ENCODE measurements around the gene PSENEN. TPM values are rescaled to one million over a fixed set of nuclear protein-coding genes. Genes with fewer than 3 reads are reported as not detected.

The PSENEN gene
- polyA plus RNA-seq, 1 donor (not counting 4 experiments of a cell fraction or from before 2014, with no cell fraction given) = 36.2 TPM

DNA sequence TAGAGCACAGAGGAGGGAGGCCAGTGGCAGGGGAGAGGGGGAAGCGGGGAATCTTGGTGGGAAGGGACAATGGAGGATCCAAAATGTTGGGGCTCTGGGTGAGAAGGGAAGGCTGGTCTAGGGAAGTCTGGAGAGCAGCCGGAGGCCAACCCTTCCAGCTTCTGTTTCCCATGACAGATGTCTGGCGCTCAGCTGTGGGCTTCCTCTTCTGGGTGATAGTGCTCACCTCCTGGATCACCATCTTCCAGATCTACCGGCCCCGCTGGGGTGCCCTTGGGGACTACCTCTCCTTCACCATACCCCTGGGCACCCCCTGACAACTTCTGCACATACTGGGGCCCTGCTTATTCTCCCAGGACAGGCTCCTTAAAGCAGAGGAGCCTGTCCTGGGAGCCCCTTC is 1.1 kb downstream of the PSENEN start:
- Histone ChIP-seq H3K9me3 (ENCODE audit: control insufficient read depth, low read depth, low read length) (no peaks in the 10 kb centered on the region), H3K79me2 (ENCODE audit: control insufficient read depth, insufficient read depth, low read length) (peaks cover 30% of the 10 kb centered on the region), H2AFZ (ENCODE audit: control insufficient read depth, low read length) (no peak overlapping the region), H3K4me1 (ENCODE audit: control insufficient read depth, extremely low read depth, insufficient read depth, low read length) (peaks cover 25% of the 10 kb centered on the region), H3K9ac (ENCODE audit: control insufficient read depth, extremely low read depth, insufficient read depth, low read length) (peak overlapping the region; percentile 93), H3K4me3 (ENCODE audit: control insufficient read depth in 2 of 3, extremely low read depth in 1 of 3, insufficient read depth in 2 of 3, low read depth in 1 of 3, low read length in 3 of 3) (peak overlapping the region; percentile 65 to 100 (median 98)), H3K27me3 (ENCODE audit: control insufficient read depth, extremely low read depth, insufficient read depth, low read length) (no peaks in the 10 kb centered on the region), H3K27ac (ENCODE audit: control insufficient read depth, insufficient read depth, low read length) (peak overlapping the region; percentile 94), H3K9me1 (ENCODE audit: control insufficient read depth, extremely low read depth, insufficient read depth, low read length) (no peaks in the 10 kb centered on the region), H3K4me2 (ENCODE audit: control insufficient read depth, extremely low read depth, insufficient read depth, low read depth, low read length) (peak overlapping the region; percentile 92), H3K36me3 (ENCODE audit: control insufficient read depth in 2 of 2, extremely low read depth in 1 of 2, insufficient read depth in 2 of 2, low read length in 2 of 2) (peaks cover 6 to 11% of the 10 kb centered on the region in 2 experiments), H4K20me1 (ENCODE audit: control insufficient read depth, extremely low read depth, insufficient read depth, low read length) (no peaks in the 10 kb centered on the region)
- dilution Hi-C loops (cut with MboI; ENCODE audit: extremely low pct_ligation_motif_present, low sequenced_read_pairs) = no loop called here
- no peak for TF ChIP-seq EZH2 (IDR thresholded peaks at IDR 0.05; ENCODE audit: low read length)
- TF ChIP-seq, protein P1, sequence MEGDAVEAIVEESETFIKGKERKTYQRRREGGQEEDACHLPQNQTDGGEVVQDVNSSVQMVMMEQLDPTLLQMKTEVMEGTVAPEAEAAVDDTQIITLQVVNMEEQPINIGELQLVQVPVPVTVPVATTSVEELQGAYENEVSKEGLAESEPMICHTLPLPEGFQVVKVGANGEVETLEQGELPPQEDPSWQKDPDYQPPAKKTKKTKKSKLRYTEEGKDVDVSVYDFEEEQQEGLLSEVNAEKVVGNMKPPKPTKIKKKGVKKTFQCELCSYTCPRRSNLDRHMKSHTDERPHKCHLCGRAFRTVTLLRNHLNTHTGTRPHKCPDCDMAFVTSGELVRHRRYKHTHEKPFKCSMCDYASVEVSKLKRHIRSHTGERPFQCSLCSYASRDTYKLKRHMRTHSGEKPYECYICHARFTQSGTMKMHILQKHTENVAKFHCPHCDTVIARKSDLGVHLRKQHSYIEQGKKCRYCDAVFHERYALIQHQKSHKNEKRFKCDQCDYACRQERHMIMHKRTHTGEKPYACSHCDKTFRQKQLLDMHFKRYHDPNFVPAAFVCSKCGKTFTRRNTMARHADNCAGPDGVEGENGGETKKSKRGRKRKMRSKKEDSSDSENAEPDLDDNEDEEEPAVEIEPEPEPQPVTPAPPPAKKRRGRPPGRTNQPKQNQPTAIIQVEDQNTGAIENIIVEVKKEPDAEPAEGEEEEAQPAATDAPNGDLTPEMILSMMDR (optimal IDR thresholded peaks at IDR 0.05 in 1 of 3, IDR thresholded peaks at IDR 0.05 in 1 of 3, conservative IDR thresholded peaks at IDR 0.05 in 1 of 3; ENCODE audit: extremely low read depth in 1 of 3, insufficient read depth in 2 of 3, low read length in 3 of 3) = no peak
- FAIRE-seq (no peak), DNase-seq (ENCODE audit: low read depth, low spot score) (no peak)

DNA sequence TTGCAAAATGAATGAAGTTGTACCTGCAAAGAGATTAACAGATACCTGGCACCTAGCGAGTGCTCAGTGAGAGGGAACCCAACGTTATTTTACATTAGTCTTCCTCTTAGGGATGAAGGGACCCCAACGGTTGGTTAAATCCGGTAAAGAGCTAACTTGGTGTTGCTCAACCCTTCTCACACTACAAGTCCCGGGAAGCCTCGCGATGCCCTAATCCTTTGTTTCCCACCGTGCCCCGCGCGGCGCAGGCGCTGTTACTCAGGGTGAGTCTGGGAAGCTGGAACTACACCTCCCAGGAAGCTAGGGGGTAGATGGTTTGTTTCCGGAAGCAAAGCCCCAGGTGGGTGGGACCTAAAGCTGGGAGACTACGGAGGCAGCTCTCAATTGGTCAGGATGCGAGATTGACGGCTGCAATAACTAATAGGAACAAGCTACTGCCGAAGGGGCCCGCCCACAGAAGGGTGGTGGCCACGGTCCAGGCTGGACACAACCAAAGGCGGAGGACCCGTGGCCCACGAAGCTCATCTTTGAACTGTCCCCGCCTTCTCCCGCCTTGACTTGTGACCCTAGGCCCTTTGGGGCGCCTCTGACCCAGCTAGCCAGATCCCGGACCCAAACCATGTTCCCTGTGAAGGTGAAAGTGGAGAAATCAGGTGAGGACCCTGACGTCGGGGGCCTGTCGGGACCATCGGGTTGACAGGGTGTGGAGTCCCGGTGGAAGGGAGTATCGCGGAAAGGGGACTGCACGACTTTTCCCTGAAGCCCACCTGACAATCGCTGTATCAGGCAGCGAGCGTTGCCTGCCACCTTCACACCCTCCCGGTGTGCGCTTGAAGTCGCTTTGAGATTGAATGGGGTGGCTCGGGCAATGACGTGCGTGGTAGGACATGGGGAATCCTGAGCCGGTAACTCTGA is 2.9 kb downstream of the PSENEN start, which contains the start of gene LIN37:
Gene LIN37, plus strand, starts transcription at position 471 of the 915 bp plus-strand sequence. Its CDS starts 149 bp downstream, at position 620.
- Histone ChIP-seq H3K4me1 (ENCODE audit: control insufficient read depth, extremely low read depth, insufficient read depth, low read length) (peaks cover 25% of the 10 kb centered on the region), H3K27ac (ENCODE audit: control insufficient read depth, insufficient read depth, low read length) (peak within 1 kb of the TSS; percentile 91), H4K20me1 (ENCODE audit: control insufficient read depth, extremely low read depth, insufficient read depth, low read length) (no peaks in the 10 kb centered on the region), H3K79me2 (ENCODE audit: control insufficient read depth, insufficient read depth, low read length) (peaks cover 30% of the 10 kb centered on the region), H3K36me3 (ENCODE audit: control insufficient read depth in 2 of 2, extremely low read depth in 1 of 2, insufficient read depth in 2 of 2, low read length in 2 of 2) (peaks cover 11 to 14% of the 10 kb centered on the region in 2 experiments), H3K4me2 (ENCODE audit: control insufficient read depth, extremely low read depth, insufficient read depth, low read depth, low read length) (peak within 1 kb of the TSS; percentile 95), H3K4me3 (ENCODE audit: control insufficient read depth in 2 of 3, extremely low read depth in 1 of 3, insufficient read depth in 2 of 3, low read depth in 1 of 3, low read length in 3 of 3) (peak within 1 kb of the TSS; percentile 89 to 100 (median 98)), H3K9me1 (ENCODE audit: control insufficient read depth, extremely low read depth, insufficient read depth, low read length) (no peaks in the 10 kb centered on the region), H3K9me3 (ENCODE audit: control insufficient read depth, low read depth, low read length) (no peaks in the 10 kb centered on the region), H2AFZ (ENCODE audit: control insufficient read depth, low read length) (peak within 1 kb of the TSS; percentile 92), H3K9ac (ENCODE audit: control insufficient read depth, extremely low read depth, insufficient read depth, low read length) (peak within 1 kb of the TSS; percentile 97), H3K27me3 (ENCODE audit: control insufficient read depth, extremely low read depth, insufficient read depth, low read length) (no peaks in the 10 kb centered on the region)
- dilution Hi-C loops (cut with MboI; ENCODE audit: extremely low pct_ligation_motif_present, low sequenced_read_pairs) = no loop called here
- DNase-seq (ENCODE audit: low read depth, low spot score) (peak; percentile 98), FAIRE-seq (peak; percentile 84)
- TF ChIP-seq, protein P1 (optimal IDR thresholded peaks at IDR 0.05 in 1 of 3, IDR thresholded peaks at IDR 0.05 in 1 of 3, conservative IDR thresholded peaks at IDR 0.05 in 1 of 3; ENCODE audit: extremely low read depth in 1 of 3, insufficient read depth in 2 of 3, low read length in 3 of 3) = no peak
- TF ChIP-seq EZH2 (IDR thresholded peaks at IDR 0.05; ENCODE audit: low read length) = no peak

Measured in keratinocyte (primary cell).